ENCODE results near the gene NFATC3.

DNA sequence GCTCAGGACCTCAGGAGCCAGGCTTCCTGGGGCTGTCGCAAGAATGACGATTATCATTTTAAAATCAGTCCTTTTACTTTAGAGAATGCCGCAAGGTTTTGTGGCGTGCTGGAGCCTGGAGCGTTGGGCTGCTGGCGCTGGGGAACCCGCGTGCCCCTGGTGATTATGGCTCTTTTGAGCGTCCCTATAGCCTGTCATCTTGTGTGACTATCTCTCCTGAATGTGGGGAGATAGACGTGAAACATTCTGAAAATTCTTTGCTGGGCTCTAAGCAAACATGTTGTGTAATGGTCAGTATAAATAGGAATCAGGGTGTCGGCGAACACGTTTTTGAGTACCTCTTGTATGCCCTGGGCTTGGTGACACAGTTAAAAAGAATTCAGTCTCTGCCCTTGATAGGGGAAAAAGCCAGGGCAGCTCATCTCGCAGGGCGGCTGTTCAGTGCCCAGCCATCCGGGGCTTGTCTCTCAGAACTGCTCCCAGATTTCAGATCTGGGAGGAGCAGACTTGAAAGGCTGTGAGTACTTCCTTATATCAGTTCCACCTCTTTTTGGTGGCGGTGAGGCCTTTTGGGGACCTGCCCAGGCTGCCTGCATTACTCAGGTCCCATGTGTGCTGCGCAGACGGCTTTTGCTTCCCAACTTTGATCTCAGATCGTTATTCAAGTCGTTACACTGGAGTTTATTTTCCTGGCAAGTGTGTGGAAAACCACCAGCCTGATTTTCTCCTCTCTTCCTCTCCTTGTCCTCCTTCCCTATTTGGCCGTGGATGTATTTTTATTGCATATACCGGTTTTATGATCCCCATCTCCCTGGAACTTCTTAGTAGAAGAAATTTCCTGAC, 180.1 kb downstream of the NFATC3 start:
- TF ChIP-seq, protein P1, sequence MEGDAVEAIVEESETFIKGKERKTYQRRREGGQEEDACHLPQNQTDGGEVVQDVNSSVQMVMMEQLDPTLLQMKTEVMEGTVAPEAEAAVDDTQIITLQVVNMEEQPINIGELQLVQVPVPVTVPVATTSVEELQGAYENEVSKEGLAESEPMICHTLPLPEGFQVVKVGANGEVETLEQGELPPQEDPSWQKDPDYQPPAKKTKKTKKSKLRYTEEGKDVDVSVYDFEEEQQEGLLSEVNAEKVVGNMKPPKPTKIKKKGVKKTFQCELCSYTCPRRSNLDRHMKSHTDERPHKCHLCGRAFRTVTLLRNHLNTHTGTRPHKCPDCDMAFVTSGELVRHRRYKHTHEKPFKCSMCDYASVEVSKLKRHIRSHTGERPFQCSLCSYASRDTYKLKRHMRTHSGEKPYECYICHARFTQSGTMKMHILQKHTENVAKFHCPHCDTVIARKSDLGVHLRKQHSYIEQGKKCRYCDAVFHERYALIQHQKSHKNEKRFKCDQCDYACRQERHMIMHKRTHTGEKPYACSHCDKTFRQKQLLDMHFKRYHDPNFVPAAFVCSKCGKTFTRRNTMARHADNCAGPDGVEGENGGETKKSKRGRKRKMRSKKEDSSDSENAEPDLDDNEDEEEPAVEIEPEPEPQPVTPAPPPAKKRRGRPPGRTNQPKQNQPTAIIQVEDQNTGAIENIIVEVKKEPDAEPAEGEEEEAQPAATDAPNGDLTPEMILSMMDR (conservative IDR thresholded peaks at IDR 0.05; ENCODE audit: low read depth, low read length) = no peak
- TF ChIP-seq EZH2 (IDR thresholded peaks at IDR 0.05; ENCODE audit: low read length, unreplicated experiment) = no peak

Measured in PC-3 (cell line).